C4-2B (cell line): Measurements from ENCODE around the gene RRP1B.

ENCODE experiments used
- ZFX ChIP-seq: fragments of 450-650 bp; IDR thresholded peaks from 2 replicates; pipeline ENCODE4 v1.6.1; 2017
- TF ChIP-seq, protein P1 (sequence below): fragments of 450-650 bp; conservative IDR thresholded peaks from 2 replicates; pipeline ENCODE4 v1.5.1; 2017; ENCODE audit warnings: mild to moderate bottlenecking

DNA sequence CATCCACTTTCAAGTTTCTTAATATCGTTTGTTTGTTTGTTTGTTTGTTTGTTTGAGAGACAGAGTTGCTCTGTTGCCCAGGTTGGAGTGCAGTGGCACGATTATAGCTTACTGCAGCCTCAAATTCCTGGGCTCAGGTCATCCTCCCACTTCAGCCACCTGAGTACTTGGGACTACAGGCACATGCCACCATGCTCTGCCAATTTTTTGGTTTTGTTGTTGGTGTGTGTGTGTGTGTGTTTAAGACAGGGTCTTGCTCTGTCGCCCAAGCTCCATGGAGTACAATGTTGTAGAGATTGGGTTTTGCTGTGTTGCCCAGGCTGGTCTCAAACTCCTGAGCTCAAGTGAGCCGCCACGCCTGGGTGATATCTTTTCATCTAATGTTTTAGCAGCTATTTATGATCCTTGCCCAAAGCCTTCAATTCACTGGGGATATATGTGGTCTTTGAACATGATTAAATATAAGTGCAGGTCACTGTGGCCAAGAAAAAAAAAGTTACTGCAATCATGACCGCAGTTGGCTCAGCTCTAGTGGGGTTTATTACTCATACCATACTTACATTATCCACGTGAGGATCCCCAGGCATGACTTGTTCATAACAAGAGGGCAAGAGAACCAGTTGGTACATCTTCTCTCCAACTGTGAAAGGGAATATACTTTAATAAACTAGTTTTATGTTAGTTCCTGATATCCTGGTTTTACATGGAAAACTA lies 8.0 kb downstream of the RRP1B start:
- TF ChIP-seq, protein P1, sequence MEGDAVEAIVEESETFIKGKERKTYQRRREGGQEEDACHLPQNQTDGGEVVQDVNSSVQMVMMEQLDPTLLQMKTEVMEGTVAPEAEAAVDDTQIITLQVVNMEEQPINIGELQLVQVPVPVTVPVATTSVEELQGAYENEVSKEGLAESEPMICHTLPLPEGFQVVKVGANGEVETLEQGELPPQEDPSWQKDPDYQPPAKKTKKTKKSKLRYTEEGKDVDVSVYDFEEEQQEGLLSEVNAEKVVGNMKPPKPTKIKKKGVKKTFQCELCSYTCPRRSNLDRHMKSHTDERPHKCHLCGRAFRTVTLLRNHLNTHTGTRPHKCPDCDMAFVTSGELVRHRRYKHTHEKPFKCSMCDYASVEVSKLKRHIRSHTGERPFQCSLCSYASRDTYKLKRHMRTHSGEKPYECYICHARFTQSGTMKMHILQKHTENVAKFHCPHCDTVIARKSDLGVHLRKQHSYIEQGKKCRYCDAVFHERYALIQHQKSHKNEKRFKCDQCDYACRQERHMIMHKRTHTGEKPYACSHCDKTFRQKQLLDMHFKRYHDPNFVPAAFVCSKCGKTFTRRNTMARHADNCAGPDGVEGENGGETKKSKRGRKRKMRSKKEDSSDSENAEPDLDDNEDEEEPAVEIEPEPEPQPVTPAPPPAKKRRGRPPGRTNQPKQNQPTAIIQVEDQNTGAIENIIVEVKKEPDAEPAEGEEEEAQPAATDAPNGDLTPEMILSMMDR = no peak
- no peak for TF ChIP-seq ZFX
